GM21619 (cell line): Measurements from ENCODE around the gene MAEA.
"Not testable (repeated sequence)": the region's sequence is repeated elsewhere in the genome, so short reads cannot be mapped to it uniquely, and the experiment has no call there.

Experiments
- ATAC-seq: cut with Tn5 transposase; IDR thresholded peaks from one replicate; pipeline ENCODE4 v1.9.1; 2021; ENCODE audit not compliant: unreplicated experiment

MAEA gene

GRCh38 chr4:1333256-1333655, 43.6 kb downstream of the MAEA start:
- no peak for ATAC-seq

GRCh38 chr4:1333851-1334578, 44.3 kb downstream of the MAEA start:
- ATAC-seq = not testable (repeated sequence)

- no peak for ATAC-seq
These were observed 44.8 kb downstream of the MAEA start for GRCh38 chr4:1334579-1334895.

- not testable (repeated sequence) for ATAC-seq
These were observed 45.6 kb downstream of the MAEA start for GRCh38 chr4:1335193-1335883.

GRCh38 chr4:1336088-1336491, 46.4 kb downstream of the MAEA start:
- ATAC-seq = no peak

- no peak for ATAC-seq
These were observed 47.7 kb downstream of the MAEA start for GRCh38 chr4:1337376-1337831.

- no peak for ATAC-seq
These were observed 48.5 kb downstream of the MAEA start for GRCh38 chr4:1337951-1338751.

GRCh38 chr4:1338752-1339414, 49.2 kb downstream of the MAEA start:
- no peak for ATAC-seq

GRCh38 chr4:1339489-1339888, 49.8 kb downstream of the MAEA start:
- no peak for ATAC-seq

- ATAC-seq = no peak
These were observed 50.6 kb downstream of the MAEA start for GRCh38 chr4:1340181-1340747.

- ATAC-seq = no peak
These were observed 51.2 kb downstream of the MAEA start for GRCh38 chr4:1340861-1341260.

- ATAC-seq = no peak
These were observed 52.3 kb downstream of the MAEA start for GRCh38 chr4:1342003-1342402.

GRCh38 chr4:1344696-1345095, 55.0 kb downstream of the MAEA start:
- ATAC-seq = no peak

- ATAC-seq = peak; percentile 27
These were observed 56.5 kb downstream of the MAEA start for GRCh38 chr4:1345903-1346780.

- peak; percentile 90 for ATAC-seq
These were observed 57.2 kb downstream of the MAEA start, which contains the start of gene UVSSA for GRCh38 chr4:1346781-1347409. Gene UVSSA, plus strand, starts transcription at chr4:1347208. Its CDS starts 884 bp downstream, at chr4:1348092.

- ATAC-seq = peak; percentile 28
These were observed 57.7 kb downstream of the MAEA start for GRCh38 chr4:1347410-1347864.

- ATAC-seq = no peak
These were observed 58.4 kb downstream of the MAEA start for GRCh38 chr4:1348014-1348513.

- no peak for ATAC-seq
These were observed 59.1 kb downstream of the MAEA start for GRCh38 chr4:1348746-1349145.
